ENCODE measurements around the gene RUFY4. TPM values are rescaled to one million over a fixed set of nuclear protein-coding genes. Genes with fewer than 3 reads are reported as not detected.

RUFY4 gene
- polyA plus RNA-seq, 1 experiment, result not detected

GRCh38 chr2:218129458-218130135 lies 60.5 kb downstream of the RUFY4 start:
- Histone ChIP-seq H3K27ac (ENCODE audit: low read depth, low read length) (no peak overlapping the region), H3K27me3 (ENCODE audit: control insufficient read depth, insufficient read depth, low read length) (peaks cover 32% of the 10 kb centered on the region), H3K4me3 (ENCODE audit: low read depth, low read length) (no peak overlapping the region), H3K9me3 (ENCODE audit: control insufficient read depth, insufficient read depth, low read length) (no peaks in the 10 kb centered on the region)
- TF ChIP-seq CTCF (IDR thresholded peaks at IDR 0.05; ENCODE audit: low read depth, low read length), result no peak
- ChIA-PET POLR2A (no interaction called here), CTCF (no interaction called here)
- no peak for DNase-seq (ENCODE audit: low read depth, low spot score)

- ChIA-PET CTCF (no interaction called here), POLR2A (no interaction called here)
- DNase-seq (ENCODE audit: low read depth, low spot score), result no peak
- Histone ChIP-seq H3K27ac (ENCODE audit: low read depth, low read length) (no peak overlapping the region), H3K27me3 (ENCODE audit: control insufficient read depth, insufficient read depth, low read length) (peaks cover 33% of the 10 kb centered on the region), H3K4me3 (ENCODE audit: low read depth, low read length) (no peak overlapping the region), H3K9me3 (ENCODE audit: control insufficient read depth, insufficient read depth, low read length) (no peaks in the 10 kb centered on the region)
- no peak for TF ChIP-seq CTCF (IDR thresholded peaks at IDR 0.05; ENCODE audit: low read depth, low read length)
Observed at GRCh38 chr2:218130377-218130776, 61.3 kb downstream of the RUFY4 start.

- no peaks in the 10 kb centered on the region for H3K9me3 ChIP-seq (ENCODE audit: control insufficient read depth, insufficient read depth, low read length)
- no peak overlapping the region for H3K4me3 ChIP-seq (ENCODE audit: low read depth, low read length)
- TF ChIP-seq CTCF (IDR thresholded peaks at IDR 0.05; ENCODE audit: low read depth, low read length), result no peak
- ChIA-PET POLR2A (no interaction called here), CTCF (no interaction called here)
- no peak overlapping the region for H3K27ac ChIP-seq (ENCODE audit: low read depth, low read length)
- no peak for DNase-seq (ENCODE audit: low read depth, low spot score)
- H3K27me3 ChIP-seq (ENCODE audit: control insufficient read depth, insufficient read depth, low read length), result peaks cover 33% of the 10 kb centered on the region
Observed at GRCh38 chr2:218130822-218131221, 61.8 kb downstream of the RUFY4 start.

- Histone ChIP-seq H3K27me3 (ENCODE audit: control insufficient read depth, insufficient read depth, low read length) (peaks cover 42% of the 10 kb centered on the region), H3K27ac (ENCODE audit: low read depth, low read length) (no peak overlapping the region), H3K4me3 (ENCODE audit: low read depth, low read length) (no peak overlapping the region), H3K9me3 (ENCODE audit: control insufficient read depth, insufficient read depth, low read length) (no peaks in the 10 kb centered on the region)
- ChIA-PET POLR2A (no interaction called here), CTCF (no interaction called here)
- no peak for DNase-seq (ENCODE audit: low read depth, low spot score)
- TF ChIP-seq CTCF (IDR thresholded peaks at IDR 0.05; ENCODE audit: low read depth, low read length), result no peak
Observed at GRCh38 chr2:218137514-218137913, 68.5 kb downstream of the RUFY4 start.

GRCh38 chr2:218138047-218138446 lies 69.0 kb downstream of the RUFY4 start:
- no peaks in the 10 kb centered on the region for H3K9me3 ChIP-seq (ENCODE audit: control insufficient read depth, insufficient read depth, low read length)
- ChIA-PET POLR2A (no interaction called here), CTCF (no interaction called here)
- no peak for TF ChIP-seq CTCF (IDR thresholded peaks at IDR 0.05; ENCODE audit: low read depth, low read length)
- peaks cover 47% of the 10 kb centered on the region for H3K27me3 ChIP-seq (ENCODE audit: control insufficient read depth, insufficient read depth, low read length)
- no peak overlapping the region for H3K27ac ChIP-seq (ENCODE audit: low read depth, low read length)
- no peak overlapping the region for H3K4me3 ChIP-seq (ENCODE audit: low read depth, low read length)
- no peak for DNase-seq (ENCODE audit: low read depth, low spot score)

Other genes with a start within 250 kb of the RUFY4 start
- gene TNS1, start 66.3 kb upstream of the RUFY4 start, polyA plus RNA-seq (2011; rRNA removed), result 19.7 and 27.9 TPM in 2 replicates
- gene CXCR2, start 56.8 kb downstream of the RUFY4 start, polyA plus RNA-seq (2011; rRNA removed), result not detected in 2 replicates
- gene CXCR1, start 97.7 kb downstream of the RUFY4 start, polyA plus RNA-seq (2011; rRNA removed), result not detected in 2 replicates
- 548 and 666 TPM in 2 replicates for gene ARPC2, start 147.9 kb downstream of the RUFY4 start, polyA plus RNA-seq (2011; rRNA removed)
- gene GPBAR1, start 191.8 kb downstream of the RUFY4 start, polyA plus RNA-seq (2011; rRNA removed), result 0.05 TPM in 1 of 2 replicates, not detected in the other
- 51.6 and 55.1 TPM in 2 replicates for gene AAMP, start 200.9 kb downstream of the RUFY4 start, polyA plus RNA-seq (2011; rRNA removed)
- gene PNKD, start 201.3 kb downstream of the RUFY4 start, polyA plus RNA-seq (2011; rRNA removed), result 32.1 and 45.9 TPM in 2 replicates
- 91.4 and 105 TPM in 2 replicates for gene TMBIM1, start 223.2 kb downstream of the RUFY4 start, polyA plus RNA-seq (2011; rRNA removed)